HFFc6 (cell line): ENCODE data around the gene BMP6. TPM values are rescaled to one million over a fixed set of nuclear protein-coding genes. Genes with fewer than 3 reads are reported as not detected.

Source experiments
- DNase-seq: peaks from one replicate; pipeline ENCODE4 v3.0.0-alpha.2; 2018
- H3K27ac Mint-ChIP-seq: 2 replicates; pipeline ENCODE4 v1.8.0; 2020; ENCODE audit warnings: mild to moderate bottlenecking, mixed read lengths
- H3K27me3 Mint-ChIP-seq: 2 replicates; pipeline ENCODE4 v1.8.0; 2021; ENCODE audit warnings: mild to moderate bottlenecking, moderate library complexity, mixed read lengths; ENCODE audit not compliant: insufficient read depth
- H3K36me3 Mint-ChIP-seq: 2 replicates; pipeline ENCODE4 v1.8.0; 2021; ENCODE audit warnings: low read depth, mixed read lengths
- H3K4me1 Mint-ChIP-seq: 2 replicates; pipeline ENCODE4 v1.8.0; 2020; ENCODE audit warnings: low read depth, mixed read lengths
- H3K4me3 Mint-ChIP-seq: 2 replicates; pipeline ENCODE4 v1.8.0; 2020; ENCODE audit warnings: mild to moderate bottlenecking, moderate library complexity, mixed read lengths
- H3K9me3 Mint-ChIP-seq: 2 replicates; pipeline ENCODE4 v1.8.0; 2020; ENCODE audit warnings: mild to moderate bottlenecking, mixed read lengths
- total RNA-seq, 6 experiments: library from RNA; stranded (reverse); fragmentation: NEBNext Ultra II Directional; extraction: Animal tissue kit (Norgen Biotek cat#: 25700); gene quantifications; 2 replicates in 1 of 6; 3 replicates in 5 of 6; pipeline ENCODE4 v1.2.3, GENCODE V29; 2021
- TF ChIP-seq, protein P1 (sequence below): fragments of 200-600 bp; sonication (generic); IDR thresholded peaks from 2 replicates; pipeline ENCODE4 v1.5.0; 2021; ENCODE audit warnings: antibody characterized with exemption, mild to moderate bottlenecking

The BMP6 gene
- total RNA-seq, 6 experiments from 2014 or later, result 0.05 to 0.43 (median 0.11) TPM; not detected in 1

DNA sequence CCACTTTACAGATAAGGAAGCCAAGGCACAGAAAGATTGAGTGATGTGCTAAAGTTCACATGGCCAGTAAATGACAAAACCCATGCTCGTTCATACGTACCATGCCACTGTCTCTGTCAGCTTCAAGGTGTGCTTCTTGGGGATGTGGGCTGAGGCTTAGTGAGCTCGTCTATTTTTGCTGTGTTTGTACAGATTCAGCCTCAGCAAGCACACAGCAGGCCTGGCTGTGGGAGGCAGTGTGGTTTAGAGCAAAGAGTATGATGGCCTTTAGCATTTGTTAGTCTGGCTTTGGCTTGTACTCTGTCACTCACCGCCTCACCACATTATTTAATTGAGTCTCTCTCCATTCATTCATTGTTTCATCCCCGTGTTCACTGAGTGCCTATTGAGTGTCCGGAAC is 55.3 kb downstream of the BMP6 start:
- no peak for DNase-seq
- Mint-ChIP-seq H3K9me3 (no peaks in the 10 kb centered on the region), H3K4me3 (no peak overlapping the region), H3K36me3 (no peaks in the 10 kb centered on the region), H3K4me1 (peaks cover 7% of the 10 kb centered on the region), H3K27ac (no peak overlapping the region), H3K27me3 (peaks cover 34% of the 10 kb centered on the region)
- TF ChIP-seq, protein P1, sequence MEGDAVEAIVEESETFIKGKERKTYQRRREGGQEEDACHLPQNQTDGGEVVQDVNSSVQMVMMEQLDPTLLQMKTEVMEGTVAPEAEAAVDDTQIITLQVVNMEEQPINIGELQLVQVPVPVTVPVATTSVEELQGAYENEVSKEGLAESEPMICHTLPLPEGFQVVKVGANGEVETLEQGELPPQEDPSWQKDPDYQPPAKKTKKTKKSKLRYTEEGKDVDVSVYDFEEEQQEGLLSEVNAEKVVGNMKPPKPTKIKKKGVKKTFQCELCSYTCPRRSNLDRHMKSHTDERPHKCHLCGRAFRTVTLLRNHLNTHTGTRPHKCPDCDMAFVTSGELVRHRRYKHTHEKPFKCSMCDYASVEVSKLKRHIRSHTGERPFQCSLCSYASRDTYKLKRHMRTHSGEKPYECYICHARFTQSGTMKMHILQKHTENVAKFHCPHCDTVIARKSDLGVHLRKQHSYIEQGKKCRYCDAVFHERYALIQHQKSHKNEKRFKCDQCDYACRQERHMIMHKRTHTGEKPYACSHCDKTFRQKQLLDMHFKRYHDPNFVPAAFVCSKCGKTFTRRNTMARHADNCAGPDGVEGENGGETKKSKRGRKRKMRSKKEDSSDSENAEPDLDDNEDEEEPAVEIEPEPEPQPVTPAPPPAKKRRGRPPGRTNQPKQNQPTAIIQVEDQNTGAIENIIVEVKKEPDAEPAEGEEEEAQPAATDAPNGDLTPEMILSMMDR, result no peak

DNA sequence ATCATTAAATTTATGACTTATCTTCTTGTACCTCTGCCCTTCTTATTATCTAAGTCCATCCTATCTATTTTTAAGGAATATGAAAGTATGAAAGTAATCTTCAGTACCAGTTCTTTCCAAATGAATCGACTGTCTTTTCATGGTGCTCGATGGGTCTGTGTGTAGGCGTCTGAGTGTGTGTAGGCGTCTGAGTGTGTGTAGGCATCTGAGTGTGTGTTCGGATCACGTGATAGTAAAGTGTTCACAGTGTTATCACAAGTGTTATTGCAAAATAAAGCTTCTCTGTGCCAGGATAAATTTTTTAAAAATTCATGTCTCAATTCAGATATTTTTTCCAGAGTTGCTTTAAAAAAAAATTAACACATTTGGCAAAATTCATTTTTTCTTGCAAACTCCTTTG is 58.3 kb downstream of the BMP6 start:
- no peak for DNase-seq
- Mint-ChIP-seq H3K4me3 (no peak overlapping the region), H3K9me3 (no peaks in the 10 kb centered on the region), H3K4me1 (peaks cover 23% of the 10 kb centered on the region), H3K27me3 (peaks cover 21% of the 10 kb centered on the region), H3K36me3 (no peaks in the 10 kb centered on the region), H3K27ac (no peak overlapping the region)
- TF ChIP-seq, protein P1, result no peak

DNA sequence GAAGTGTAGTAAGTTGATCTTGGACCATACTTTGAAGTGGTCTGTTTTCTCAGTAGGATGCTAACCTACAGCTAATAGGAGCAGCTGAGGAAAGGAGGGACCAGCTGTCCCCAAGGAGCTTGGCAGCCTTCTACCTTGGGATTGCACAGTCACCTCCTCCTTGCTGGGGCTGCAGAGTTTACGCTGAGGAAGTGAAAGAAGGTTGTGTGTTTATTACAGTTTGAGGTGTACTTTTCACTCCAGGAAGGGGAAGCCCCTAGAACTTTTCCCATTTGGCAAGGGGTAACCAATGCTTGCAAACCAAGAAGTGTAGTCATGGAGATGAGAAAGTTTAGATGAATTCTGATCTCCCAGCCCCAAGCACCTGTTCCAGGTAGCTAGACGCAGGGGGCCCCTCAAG is 58.8 kb downstream of the BMP6 start:
- Mint-ChIP-seq H3K27ac (no peak overlapping the region), H3K4me1 (peaks cover 23% of the 10 kb centered on the region), H3K36me3 (no peaks in the 10 kb centered on the region), H3K27me3 (peaks cover 21% of the 10 kb centered on the region), H3K9me3 (no peaks in the 10 kb centered on the region), H3K4me3 (no peak overlapping the region)
- no peak for DNase-seq
- TF ChIP-seq, protein P1, result no peak

DNA sequence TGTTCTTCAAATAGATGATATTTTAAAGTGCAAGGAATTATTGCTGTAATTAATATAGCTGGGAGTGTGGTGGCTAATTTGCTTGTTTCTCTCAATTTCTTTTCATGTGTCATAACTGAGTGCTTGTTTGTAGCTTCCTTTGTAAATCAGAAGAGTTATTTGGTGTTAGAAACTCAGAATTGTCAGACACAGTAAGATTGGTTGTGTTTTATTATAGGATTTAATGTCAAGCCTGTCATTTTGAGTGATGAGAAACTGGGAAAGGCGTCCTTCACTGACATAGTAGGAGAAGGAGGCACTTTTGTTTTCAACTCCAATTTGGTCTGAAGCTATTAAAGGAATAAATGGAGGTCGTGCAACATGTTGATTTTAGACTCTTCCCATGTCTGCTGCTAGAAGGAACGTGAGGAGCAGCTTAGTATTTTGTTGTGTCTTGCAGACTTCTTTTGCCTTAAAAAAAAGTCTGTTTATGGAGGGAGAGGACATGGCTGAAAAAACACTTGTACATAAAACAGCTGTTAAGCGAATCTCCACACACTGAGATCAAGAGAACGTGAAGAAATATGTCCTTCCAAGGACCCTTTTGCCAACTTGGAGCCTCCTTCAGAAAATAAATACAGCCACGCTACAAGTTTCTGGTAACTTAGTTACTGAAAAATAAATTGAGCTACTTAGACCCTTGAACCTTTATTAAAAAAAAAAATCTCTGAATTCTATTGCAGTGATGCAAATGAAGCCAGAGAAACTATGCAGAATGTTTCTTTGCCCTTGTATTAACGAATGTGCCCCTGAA is 59.5 kb downstream of the BMP6 start:
- H3K9me3 Mint-ChIP-seq, result no peaks in the 10 kb centered on the region
- DNase-seq, result no peak
- no peak overlapping the region for H3K27ac Mint-ChIP-seq
- peaks cover 23% of the 10 kb centered on the region for H3K4me1 Mint-ChIP-seq
- no peak overlapping the region for H3K4me3 Mint-ChIP-seq
- no peaks in the 10 kb centered on the region for H3K36me3 Mint-ChIP-seq
- peaks cover 18% of the 10 kb centered on the region for H3K27me3 Mint-ChIP-seq
- TF ChIP-seq, protein P1, result no peak

DNA sequence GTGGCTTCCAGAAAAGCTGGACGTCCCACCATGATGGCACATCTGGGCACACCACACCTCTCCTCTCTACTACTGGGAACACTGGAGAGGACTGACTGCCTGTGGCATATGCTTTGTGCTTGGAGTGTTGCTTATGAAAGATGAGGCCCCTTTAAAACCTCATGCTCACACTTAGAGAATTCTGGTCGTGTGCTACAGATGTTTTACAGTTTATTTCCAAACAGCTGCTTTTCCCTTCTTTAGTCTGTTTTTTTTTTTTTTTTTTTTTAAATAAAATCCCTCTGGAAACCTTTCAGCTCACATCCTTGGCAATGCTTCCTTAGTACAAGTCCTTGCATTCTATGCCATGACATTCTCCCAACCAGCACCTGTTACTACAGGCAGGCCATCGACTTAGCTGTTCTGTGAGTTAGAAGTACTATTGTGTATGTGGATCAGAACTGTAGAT is 60.3 kb downstream of the BMP6 start:
- no peak for DNase-seq
- TF ChIP-seq, protein P1, result no peak
- Mint-ChIP-seq H3K27me3 (peaks cover 20% of the 10 kb centered on the region), H3K27ac (no peak overlapping the region), H3K36me3 (no peaks in the 10 kb centered on the region), H3K4me1 (peaks cover 23% of the 10 kb centered on the region), H3K9me3 (no peaks in the 10 kb centered on the region), H3K4me3 (no peak overlapping the region)
